HEK293T (cell line): ENCODE data around the gene GSTM1.

Experiments
- BHLHE40 ChIP-seq: fragments of 450-650 bp; IDR thresholded peaks from 2 replicates; pipeline ENCODE4 v1.6.1; 2016; ENCODE audit warnings: mild to moderate bottlenecking, moderate library complexity, borderline replicate concordance
- CTBP1 ChIP-seq: fragments of 450-650 bp; IDR thresholded peaks from 2 replicates; pipeline ENCODE4 v1.6.1; 2016; ENCODE audit warnings: borderline replicate concordance
- FOXK2 ChIP-seq: fragments of 450-650 bp; IDR thresholded peaks from 2 replicates; pipeline ENCODE4 v1.6.1; 2016; ENCODE audit warnings: mild to moderate bottlenecking
- FOXM1 ChIP-seq: fragments of 450-650 bp; IDR thresholded peaks from 2 replicates; pipeline ENCODE4 v1.6.1; 2017; ENCODE audit warnings: mild to moderate bottlenecking, borderline replicate concordance
- HDGF ChIP-seq: fragments of 450-650 bp; IDR thresholded peaks from 2 replicates; pipeline ENCODE4 v1.6.1; 2017; ENCODE audit warnings: antibody characterized with exemption, borderline replicate concordance
- LEF1 ChIP-seq: fragments of 450-650 bp; IDR thresholded peaks from 2 replicates; pipeline ENCODE4 v1.6.1; 2017; ENCODE audit warnings: mild to moderate bottlenecking, borderline replicate concordance
- NFRKB ChIP-seq: fragments of 450-650 bp; IDR thresholded peaks from 2 replicates; pipeline ENCODE4 v1.6.1; 2016; ENCODE audit warnings: mild to moderate bottlenecking, moderate library complexity
- PKNOX1 ChIP-seq: fragments of 450-650 bp; IDR thresholded peaks from 2 replicates; pipeline ENCODE4 v1.6.1; 2016
- SP1 ChIP-seq: fragments of 450-650 bp; IDR thresholded peaks from 2 replicates; pipeline ENCODE4 v1.6.1; 2017
- SUZ12 ChIP-seq: fragments of 450-650 bp; IDR thresholded peaks from 2 replicates; pipeline ENCODE4 v1.6.1; 2016; ENCODE audit warnings: mild to moderate bottlenecking
- TARDBP ChIP-seq: fragments of 450-650 bp; IDR thresholded peaks from 2 replicates; pipeline ENCODE4 v1.6.1; 2016
- ZNF384 ChIP-seq: fragments of 450-650 bp; IDR thresholded peaks from 2 replicates; pipeline ENCODE4 v1.6.1; 2016

DNA sequence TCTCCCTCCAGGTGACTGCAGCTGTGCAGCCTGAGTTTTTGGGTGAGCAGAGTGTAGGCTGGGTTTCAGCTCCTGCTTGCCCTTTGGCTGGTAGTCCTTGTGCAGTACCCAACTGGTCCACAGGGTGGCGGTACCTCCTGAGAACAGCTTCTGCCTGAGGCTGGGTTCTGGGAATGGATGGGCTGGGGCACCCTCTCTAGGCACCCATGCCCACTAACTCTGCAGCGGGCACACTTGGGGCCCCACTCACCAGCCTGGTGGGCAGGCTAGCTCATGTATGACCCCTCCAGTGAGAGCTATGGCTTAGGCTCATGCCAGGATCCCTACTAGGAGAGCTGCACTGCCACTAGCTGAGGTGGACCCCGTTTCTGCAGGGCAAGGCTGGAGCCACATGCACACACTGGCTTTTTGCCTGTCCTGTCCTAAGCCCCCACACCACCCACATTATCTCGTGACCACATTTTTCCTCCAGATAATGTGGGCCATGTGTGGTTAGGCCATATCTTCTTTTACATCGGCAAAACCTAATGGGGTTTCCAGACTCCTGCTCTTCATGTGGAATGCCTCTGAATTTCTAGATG is 47.2 kb upstream of the GSTM1 start:
- no peak for TF ChIP-seq FOXM1
- TF ChIP-seq SP1: no peak
- no peak for TF ChIP-seq LEF1
- no peak for TF ChIP-seq FOXK2
- TF ChIP-seq TARDBP: no peak
- no peak for TF ChIP-seq SUZ12
- TF ChIP-seq HDGF: 0 out of 2 replicates have a peak, but pooled peaks have one; percentile 28
- no peak for TF ChIP-seq PKNOX1
- no peak for TF ChIP-seq ZNF384
- no peak for TF ChIP-seq BHLHE40
- no peak for TF ChIP-seq NFRKB
- TF ChIP-seq CTBP1: no peak
